ACHN (cell line): ENCODE results near the gene MYO18B.

Source experiments
- DNase-seq: peaks from one replicate; pipeline ENCODE4 v3.0.0-alpha.2; 2015
- in situ Hi-C: cut with HindIII; loops from 2 replicates; pipeline ENCODE4 v1.10.0; 2017; ENCODE audit warnings: low sequenced_read_pairs, low pct_ligation_motif_present, low pct_unique_long_range_greater_than_20kb

Gene MYO18B

DNA sequence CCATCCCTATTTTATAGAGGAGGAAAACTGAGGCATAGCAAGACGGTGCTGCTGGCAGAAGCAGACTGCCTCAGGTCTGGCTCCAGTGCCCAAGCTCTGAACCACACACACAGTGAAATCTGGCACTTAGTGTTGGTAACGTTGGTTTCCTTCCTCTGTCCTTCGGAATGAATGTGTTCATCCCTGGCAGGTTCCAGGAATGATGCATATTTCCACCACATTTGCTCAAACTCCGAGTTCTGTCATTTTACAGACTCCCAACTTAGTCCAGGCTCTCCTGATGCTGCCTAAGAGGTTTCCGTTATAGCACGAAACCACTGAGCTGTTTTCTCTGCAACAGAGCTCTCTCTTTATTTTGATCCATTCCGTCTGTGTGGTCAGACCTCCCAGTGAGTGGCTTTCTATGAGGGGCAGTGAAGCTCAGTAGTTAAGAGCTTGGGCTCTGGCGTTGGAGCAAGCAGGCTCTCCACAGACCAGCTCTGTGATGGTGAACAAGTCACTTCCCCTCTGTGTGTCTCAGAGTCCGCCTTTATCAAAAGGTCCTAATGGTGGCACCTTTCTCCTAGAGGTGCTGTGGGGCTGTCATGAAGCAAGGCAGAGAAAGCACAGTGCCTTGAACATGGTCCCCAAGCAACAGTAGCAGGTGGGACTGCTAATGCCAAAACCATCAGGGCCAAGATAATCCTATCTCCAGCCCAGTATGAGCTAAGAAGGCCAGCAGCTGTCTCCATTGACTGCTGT is 200.3 kb downstream of the MYO18B start:
- no peak for DNase-seq

DNA sequence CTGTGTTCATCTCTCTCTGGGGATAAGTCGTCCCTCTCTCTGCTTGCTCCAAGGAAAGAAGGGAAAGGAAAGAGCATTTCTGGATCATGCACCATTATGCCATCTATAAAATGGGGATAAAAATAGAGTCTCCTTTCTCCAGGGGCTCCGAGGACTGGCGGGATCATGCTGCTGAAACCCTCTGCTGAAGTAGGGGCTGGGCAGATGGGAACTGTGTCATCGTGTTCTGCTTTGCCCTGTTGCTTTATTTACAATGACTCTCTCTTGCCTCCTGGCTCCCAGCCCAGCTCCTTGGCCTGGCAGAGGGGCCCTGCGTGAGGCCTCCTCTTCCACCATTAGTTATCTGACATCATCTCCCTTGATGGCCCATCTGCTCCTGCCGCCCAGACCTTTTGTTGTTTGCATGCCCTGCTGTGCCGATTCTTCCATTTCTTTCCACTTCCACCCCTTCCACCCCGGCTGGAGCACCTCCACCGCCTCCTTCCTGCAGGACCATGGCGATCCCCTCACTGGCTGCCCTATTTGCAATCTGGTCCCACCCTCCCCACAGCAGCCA is 200.9 kb downstream of the MYO18B start:
- DNase-seq, result no peak
- in situ Hi-C loops, result no loop called here

More for the DNA sequence above, 200.3 kb downstream of the MYO18B start:
- in situ Hi-C loops, result no loop called here

DNA sequence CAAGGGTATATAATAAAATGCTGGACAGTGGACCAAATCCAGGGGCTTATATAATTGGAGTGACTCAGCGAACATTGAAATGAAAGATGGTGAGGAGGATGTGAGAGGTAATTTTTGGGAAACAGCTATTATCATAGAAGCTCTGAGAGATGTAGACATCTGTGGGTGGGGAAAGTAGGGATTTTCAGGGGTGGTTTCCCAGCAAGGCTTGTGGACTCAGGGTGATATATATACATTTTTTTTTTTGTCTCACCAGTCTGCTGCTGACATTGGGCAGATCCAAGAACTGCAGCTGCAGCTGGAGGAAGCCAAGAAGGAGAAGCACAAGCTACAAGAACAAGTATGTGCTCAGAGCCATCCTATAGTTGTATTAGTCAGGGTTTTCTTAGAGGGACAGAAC is 208.1 kb downstream of the MYO18B start:
- DNase-seq, result no peak
- in situ Hi-C loops, result no loop called here

DNA sequence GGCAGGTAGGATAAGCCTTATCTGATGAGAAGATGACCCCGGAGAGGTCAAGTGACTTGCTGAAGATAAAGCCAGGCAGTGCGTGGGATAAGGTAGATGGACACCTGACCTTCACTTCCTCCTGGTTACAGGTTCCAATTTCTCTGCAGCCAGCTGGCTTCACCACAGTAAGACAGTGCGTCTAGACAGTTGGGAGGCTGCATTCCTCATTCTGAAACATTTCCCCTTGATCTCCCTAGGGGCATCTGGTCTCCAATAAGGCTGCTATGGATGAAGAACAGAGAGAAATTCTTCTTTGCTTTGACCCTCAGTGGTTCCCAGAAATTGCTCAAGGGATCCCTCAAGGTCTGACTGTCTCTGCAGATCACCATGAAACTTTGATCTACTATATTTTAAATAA is 211.3 kb downstream of the MYO18B start:
- no peak for DNase-seq
- in situ Hi-C loops, result no loop called here

DNA sequence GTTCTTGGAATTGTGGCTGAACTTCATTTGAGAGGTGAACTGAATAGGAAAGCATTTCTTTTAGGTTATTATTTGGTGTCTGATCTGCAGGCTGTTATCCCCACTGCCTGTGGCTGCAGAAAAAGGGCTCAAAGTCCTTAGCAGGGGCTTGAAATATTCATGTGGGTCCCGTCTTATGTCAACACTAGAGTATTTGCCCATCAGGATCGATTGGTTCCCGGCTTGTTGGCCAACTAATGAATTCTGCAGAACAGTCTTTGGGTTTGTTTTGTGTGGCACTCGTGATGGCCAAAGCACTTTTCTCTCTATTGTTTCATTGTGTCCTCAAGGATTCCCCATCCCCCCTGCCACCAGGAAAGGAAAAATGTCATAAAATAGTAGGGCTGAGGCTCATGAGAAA is 211.9 kb downstream of the MYO18B start:
- in situ Hi-C loops, result no loop called here
- DNase-seq, result no peak

DNA sequence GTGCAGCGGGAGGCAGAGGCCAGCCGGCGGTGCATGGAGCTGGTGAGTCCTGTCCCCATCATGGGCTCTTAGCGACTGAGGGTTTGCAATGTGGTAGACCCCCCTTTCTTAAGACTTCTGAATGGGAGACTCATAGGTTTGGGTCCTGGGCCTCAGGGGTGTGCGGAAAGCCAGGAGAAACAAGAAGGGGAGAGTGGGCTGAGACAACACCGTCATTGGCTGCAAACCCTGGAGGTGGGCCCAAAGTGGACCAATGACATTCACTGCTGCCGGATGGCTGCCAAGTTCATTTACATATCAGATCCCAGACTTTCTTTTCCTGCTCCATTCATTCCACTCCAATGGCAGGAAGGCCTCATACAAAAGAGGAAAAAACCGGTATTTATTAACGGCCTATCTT is 213.3 kb downstream of the MYO18B start:
- DNase-seq, result no peak
- in situ Hi-C loops, result no loop called here

DNA sequence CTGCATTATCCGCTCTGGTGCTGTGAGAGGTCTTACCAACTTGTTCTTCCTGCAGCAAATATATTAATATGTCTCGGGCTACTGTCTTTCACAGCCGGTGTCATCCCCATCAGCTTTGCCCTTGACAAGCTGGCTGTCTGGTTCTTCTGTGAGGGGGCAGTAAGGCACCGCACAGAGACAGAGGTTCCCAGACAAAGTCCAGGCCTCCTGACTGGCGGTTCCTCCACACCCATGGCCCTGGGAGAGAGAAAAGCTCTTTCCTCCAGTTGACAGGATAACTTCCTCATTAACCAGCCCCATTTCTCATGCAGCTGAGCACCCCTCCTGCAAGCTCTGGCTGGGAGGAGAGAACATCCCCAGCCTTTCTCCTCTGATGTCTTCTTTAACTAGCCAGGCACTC is 214.8 kb downstream of the MYO18B start:
- DNase-seq, result no peak
- in situ Hi-C loops, result no loop called here

DNA sequence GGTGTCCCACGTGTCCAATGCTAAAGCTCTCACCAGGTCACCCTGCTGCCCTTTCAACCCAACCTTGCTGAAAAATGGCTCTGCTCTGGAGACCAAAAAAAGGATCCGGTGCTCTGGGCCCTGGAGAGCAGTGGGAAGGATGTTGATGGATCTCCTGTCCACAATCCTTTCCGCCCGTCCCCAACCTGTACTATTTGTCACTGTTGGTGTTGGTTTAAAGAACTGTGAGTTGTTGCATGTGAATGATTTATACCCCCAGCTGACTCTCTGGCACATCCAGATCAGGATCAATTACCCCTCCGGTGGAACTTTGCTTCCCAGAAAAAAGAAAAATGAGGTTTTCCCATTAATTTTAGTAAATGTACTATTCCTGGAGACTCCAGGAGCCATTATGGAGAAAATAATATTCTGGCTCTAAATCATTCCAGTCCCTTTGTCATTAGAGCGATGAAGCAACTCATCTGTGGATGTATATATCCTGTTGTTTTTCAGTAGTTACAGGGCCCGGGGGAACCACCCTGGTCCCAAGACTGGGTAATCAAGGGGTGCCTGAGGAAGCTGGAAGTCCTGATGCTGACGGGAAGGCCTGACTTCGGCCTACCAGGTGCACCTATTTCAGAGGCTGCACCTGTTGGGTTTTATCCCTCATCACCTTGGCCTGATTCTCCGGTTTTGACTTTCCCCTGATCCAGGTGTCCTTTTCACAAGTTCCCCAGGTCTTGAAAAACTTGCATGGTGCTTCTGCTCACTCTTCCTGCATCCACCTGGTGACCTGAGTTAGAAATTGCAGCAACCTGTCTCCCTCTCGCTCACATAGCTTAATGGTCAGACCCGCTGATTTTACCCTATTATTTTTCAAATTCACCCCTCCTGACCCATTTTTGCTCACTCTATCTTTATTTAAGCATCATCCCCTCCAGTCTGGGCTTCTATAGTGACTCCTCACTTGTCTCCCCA is 218.1 kb downstream of the MYO18B start:
- in situ Hi-C loops, result no loop called here

DNA sequence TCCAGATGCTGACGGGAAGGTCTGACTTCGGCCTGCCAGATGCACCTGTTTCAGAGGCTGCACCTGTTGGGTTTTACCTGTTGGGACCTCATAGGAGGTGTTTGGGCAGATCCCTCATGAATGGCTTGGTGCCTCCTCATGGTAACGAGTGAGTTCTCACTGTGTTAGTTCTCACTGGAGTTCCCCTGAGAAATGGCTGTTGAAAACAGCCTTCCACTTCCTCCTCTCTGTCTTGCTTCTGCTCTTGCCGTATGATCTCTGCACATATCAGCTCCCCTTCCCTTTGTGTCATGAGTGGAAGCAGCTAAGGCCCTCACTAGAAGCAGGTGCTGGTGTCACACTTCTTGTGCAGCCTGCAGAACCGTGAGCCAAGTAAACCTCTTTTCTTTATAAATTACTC is 219.7 kb downstream of the MYO18B start:
- in situ Hi-C loops, result no loop called here

More for the DNA sequence above, 218.1 kb downstream of the MYO18B start:
- no peak for DNase-seq

DNA sequence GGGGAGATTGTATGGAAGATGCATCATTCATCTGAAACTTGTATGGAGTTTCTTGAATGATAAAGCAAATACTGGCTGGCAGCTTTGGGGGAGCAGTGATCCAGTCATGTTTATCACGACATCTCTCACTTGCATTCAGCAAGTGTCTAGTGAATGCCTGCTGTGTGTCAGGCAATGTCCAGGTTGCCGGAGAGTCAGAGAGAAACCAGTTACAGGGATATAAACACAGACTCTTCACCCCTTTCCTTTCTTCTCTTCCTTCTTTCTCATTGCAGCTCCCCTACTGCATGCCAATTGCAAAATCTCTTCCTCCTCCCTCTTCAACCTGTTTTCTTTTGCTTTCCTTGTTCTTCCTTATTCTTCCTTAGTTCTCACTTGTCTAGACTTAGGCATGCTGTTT is 220.7 kb downstream of the MYO18B start:
- DNase-seq, result no peak
- in situ Hi-C loops, result no loop called here

More for the DNA sequence above, 219.7 kb downstream of the MYO18B start:
- DNase-seq, result no peak

DNA sequence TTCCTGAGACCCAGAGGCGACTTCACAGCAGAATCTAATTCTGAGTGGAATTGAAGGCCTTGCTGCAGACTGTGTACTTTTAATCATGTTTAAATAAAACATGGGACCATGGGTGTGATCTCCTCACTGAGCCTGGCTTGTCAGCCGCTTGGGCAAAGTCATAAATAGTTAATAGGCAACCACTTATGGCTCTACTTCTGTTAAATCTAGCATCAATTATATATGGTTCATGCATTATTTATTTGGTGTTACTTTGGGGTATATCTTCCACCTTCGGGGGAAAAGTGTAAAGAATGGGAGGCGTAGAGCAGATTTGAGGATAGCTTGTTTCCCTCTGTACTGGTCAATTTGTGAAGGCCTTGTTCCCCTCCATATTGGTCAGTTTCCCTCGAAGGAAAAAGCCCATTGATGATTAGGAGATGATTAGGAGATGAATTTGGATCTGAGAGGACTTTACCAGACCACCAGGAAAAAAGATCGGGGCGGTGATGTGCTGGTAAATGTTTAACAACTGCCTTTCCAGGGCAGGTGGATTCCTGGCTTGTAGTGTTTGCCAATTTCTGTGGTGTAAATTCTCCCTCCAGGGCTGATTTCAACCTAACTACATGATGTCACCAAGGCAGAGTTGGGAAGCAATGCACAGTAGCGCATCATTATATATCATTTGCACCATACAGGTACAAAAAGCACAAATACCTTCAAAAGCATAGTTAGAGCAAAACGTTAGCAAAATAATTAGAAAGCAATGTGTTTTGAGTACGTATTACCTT is 223.2 kb downstream of the MYO18B start:
- in situ Hi-C loops, result no loop called here
- no peak for DNase-seq

DNA sequence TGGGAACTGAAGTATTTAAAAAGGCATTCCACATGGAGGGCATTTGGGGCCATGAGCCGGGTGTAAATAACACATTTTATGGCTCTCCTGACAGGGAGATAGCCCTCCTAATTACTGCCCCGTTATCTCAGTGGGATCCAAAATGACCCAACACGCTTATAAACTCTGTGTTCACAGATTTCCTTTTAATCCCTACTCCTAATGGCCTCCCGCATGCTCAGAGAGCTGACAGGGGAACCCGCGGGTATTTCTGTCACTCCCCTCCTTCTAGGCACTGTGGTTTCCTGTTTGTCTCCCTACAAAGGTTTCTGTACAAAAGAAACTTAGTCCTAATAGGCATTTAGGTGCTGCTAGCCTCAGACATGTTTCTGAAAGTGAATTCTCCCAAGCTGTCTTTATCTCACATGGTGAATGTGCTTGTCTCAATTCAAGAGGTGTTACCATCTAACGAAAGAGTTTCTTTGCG is 224.5 kb downstream of the MYO18B start:
- in situ Hi-C loops, result no loop called here
- DNase-seq, result no peak

DNA sequence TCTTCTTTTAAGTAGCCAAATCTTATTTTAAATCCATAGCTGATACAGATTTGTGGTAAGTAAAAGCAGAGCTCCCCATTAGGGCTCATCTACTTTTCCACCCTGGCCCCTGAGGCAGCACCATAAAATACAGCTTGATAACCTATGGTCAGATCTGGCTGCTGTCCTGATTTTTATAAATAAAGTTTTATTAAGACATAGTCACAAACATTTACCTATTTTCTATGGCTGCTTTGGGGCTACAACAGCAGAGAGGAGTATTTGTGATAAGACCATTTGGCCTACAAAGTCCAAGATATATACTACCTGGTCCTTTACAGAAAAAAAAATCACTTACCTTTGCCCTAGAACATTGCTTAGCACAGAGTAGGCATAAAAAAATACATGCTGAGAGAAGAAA is 227.3 kb downstream of the MYO18B start:
- in situ Hi-C loops, result no loop called here
- no peak for DNase-seq

DNA sequence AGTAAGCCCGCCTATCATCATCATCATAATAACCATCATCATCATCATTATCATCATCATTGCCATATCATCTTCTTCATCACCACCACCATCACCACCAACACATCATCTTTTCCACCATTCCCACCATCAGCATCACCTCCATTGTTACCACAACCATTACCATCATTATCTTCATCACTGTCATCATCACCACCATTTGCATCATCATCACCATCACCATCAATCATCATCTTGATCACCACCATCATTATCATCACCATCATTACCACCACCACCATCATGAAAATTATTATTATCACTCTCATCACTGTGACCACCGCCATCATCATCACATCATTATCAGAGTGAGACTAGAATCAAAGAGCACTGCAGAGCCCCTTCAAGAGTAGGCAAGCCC is 227.9 kb downstream of the MYO18B start:
- in situ Hi-C loops, result no loop called here
- DNase-seq, result no peak

DNA sequence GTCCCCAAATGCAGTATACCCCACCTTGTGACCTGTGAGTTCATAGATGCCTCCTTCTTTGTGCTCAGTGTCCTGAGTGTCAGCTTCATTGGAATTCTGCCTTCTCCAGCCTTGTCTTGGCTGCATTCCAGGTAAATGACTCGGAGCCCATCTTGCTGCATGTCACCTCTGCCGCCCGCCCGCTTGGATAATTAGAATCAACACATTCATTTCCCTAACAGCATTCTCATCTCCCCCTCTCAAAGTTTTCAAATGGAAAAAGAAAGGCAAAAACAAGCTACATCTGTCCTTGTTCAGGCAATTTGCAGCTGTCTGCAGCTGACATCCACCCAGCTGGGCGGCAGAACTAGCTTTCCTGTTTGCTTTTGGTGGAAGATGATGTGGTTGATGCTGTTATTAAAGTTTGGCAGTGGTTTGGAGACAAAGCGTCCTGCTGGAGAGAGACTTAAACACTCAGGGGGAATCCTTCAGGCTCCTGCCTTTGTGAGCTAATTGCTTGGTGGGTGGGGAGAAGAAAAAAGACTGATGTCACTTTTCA is 228.5 kb downstream of the MYO18B start:
- in situ Hi-C loops, result no loop called here
- DNase-seq, result no peak

DNA sequence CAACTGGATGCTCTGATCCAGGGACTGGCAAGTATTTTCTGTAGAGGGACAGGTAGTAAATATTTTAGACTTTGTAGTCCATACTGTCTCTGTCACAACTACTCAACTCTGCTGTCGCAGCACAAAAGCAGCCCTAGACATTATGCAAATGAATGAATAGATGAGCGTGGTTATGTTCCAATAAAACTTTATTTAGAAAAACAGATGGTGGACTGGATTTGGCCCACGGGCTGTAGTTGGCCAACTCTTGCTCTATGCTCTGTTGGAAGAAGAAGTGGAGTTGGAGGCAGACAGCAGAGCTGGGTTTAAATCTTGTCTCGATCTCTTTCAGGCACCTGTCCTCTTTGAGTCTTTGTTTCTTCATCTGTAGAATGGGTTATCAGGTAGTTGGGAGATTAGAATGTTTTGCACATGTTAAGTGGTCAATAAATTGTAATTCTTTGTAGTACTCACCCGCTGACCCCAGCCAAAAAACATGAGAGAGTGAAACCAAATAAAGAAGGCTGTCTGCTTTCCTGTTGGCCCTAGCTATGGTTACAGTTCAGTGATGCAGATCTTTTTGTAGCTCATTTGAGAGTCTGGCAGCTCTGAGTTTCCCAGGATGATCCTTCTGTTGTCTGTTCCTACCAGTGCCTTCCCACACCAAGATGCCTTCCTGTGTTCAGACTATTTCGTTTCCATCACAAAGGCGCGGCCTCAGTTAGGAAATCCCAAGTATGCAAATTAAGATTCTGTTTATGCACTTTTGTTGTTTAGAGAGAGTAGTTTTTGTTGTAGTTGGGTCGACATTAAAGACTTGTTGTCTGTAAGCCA is 229.2 kb downstream of the MYO18B start:
- in situ Hi-C loops, result no loop called here
- no peak for DNase-seq

DNA sequence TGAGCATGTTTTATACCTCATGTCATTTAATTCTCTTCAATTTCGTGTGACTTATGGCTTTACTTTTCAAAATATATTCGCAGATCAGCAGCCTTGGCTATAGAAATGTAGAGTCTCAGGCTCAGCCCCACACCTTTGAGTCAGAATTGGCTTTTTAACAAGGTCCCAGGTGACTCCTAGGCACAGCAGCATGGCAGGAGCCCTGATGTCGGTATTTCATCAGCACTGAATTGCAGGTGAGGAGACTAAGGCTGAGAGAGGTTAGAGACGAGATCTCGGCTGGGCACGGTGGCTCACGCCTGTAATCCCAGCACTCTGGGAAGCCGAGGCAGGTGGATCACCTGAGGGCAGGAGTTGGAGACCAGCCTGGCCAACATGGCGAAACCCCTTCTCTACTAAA is 230.4 kb downstream of the MYO18B start:
- DNase-seq, result no peak
- in situ Hi-C loops, result no loop called here

DNA sequence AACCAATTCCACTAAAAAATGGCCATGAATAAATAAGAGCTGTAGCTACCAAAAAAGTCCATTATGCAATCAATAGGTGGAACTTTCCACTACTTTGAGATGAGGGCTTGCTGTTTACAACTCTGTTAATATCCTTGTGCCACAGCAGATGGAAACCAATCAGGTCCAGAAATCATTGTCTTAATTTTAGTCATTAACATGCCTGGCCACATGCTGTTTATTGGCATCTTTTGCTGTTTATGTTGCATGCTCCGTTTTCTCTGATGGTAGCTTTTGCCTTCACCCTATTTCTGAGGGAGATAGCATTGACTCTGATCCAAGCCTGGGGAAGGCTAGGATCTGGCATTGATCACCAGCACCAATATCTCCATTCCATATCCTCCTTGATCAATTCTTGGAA is 234.4 kb downstream of the MYO18B start:
- in situ Hi-C loops, result no loop called here
- DNase-seq, result no peak
